GM12878 (cell line): Measurements from ENCODE around the gene ATP1B1. TPM values are rescaled to one million over a fixed set of nuclear protein-coding genes. Genes with fewer than 3 reads are reported as not detected.

Experiments
- ATF2 ChIP-seq: IDR thresholded peaks from 2 replicates; pipeline ENCODE4 v1.6.1; 2012; ENCODE audit warnings: low read length, inconsistent platforms
- CHD1 ChIP-seq: IDR thresholded peaks from 2 replicates; pipeline ENCODE4 v1.6.1; 2012; ENCODE audit warnings: low read depth, low read length, improper control_type of control experiment
- E2F8 ChIP-seq: fragments of 450-650 bp; IDR thresholded peaks from 2 replicates; pipeline ENCODE4 v1.6.1; 2018; ENCODE audit warnings: mild to moderate bottlenecking, low read depth, moderate library complexity; ENCODE audit not compliant: partially characterized antibody
- EP300 ChIP-seq, 2 experiments: fragments of 150-350 bp in 1 of 2; IDR thresholded peaks; 2 replicates each; pipeline ENCODE4 v1.6.1; 2011 to 2012; ENCODE audit warnings: low read depth in 2 of 2, low read length in 2 of 2, borderline replicate concordance in 1 of 2, improper control_type of control experiment in 1 of 2, inconsistent platforms in 1 of 2; ENCODE audit not compliant: control insufficient read depth in 1 of 2
- IRF5 ChIP-seq: fragments of 450-650 bp; IDR thresholded peaks from 2 replicates; pipeline ENCODE4 v1.6.1; 2017; ENCODE audit warnings: borderline replicate concordance
- MTA3 ChIP-seq: IDR thresholded peaks from 2 replicates; pipeline ENCODE4 v1.6.1; 2012; ENCODE audit warnings: low read length, inconsistent platforms, borderline replicate concordance
- NFIC ChIP-seq: IDR thresholded peaks from 2 replicates; pipeline ENCODE4 v1.6.1; 2012; ENCODE audit warnings: low read depth, mild to moderate bottlenecking, inconsistent platforms, low read length, moderate library complexity
- SKIL ChIP-seq: fragments of 450-650 bp; IDR thresholded peaks from 2 replicates; pipeline ENCODE4 v1.6.1; 2017; ENCODE audit warnings: mild to moderate bottlenecking, low read depth, inconsistent platforms; ENCODE audit not compliant: poor library complexity, severe bottlenecking
- SMAD5 ChIP-seq: IDR thresholded peaks from 2 replicates; pipeline ENCODE4 v1.6.1; 2016; ENCODE audit warnings: antibody characterized with exemption, low read depth
- TBL1XR1 ChIP-seq: IDR thresholded peaks from 2 replicates; pipeline ENCODE4 v1.6.1; 2012; ENCODE audit warnings: low read depth, low read length, improper control_type of control experiment
- TCF12 ChIP-seq: IDR thresholded peaks from 2 replicates; pipeline ENCODE4 v1.6.1; 2011; ENCODE audit warnings: low read depth, mild to moderate bottlenecking, low read length
- TCF7 ChIP-seq: IDR thresholded peaks from 2 replicates; pipeline ENCODE4 v1.6.1; 2014; ENCODE audit warnings: antibody characterized with exemption, borderline replicate concordance
- YY1 ChIP-seq: IDR thresholded peaks from 2 replicates; pipeline ENCODE4 v1.6.1; 2011; ENCODE audit warnings: low read depth, mild to moderate bottlenecking, low read length
- ZNF592 ChIP-seq: fragments of 450-650 bp; IDR thresholded peaks from 2 replicates; pipeline ENCODE4 v1.6.1; 2017; ENCODE audit warnings: mild to moderate bottlenecking, moderate library complexity
- polyA plus RNA-seq, 11 experiments: library from polyadenylated mRNA; depleted of rRNA in 4 of 11; unstranded in 6 of 11; stranded (reverse) in 5 of 11; fragments of >200 nt; fragmentation: Nextera tagmentation in 4 of 11; fragmentation: Illumina TruSeq in 1 of 11; extraction: Ambion mirVana in 4 of 11; extraction: Trizol in 1 of 11; gene quantifications; 1 replicate in 1 of 11; 2 replicates in 10 of 11; pipeline versions ENCODE4 v1.2.1 to v1.2.3, GENCODE V29; 2011 to 2016; ENCODE audit warnings: inconsistent platforms in 2 of 11, missing spikeins in 2 of 11, low read depth in 1 of 11
- total RNA-seq, 4 experiments: library from RNA; depleted of rRNA in 3 of 4; stranded (reverse); fragments of >200 nt in 3 of 4; fragmentation: Illumina TruSeq in 1 of 4; extraction: Trizol in 1 of 4; gene quantifications; 2 replicates each; pipeline versions ENCODE4 v1.2.1 to v1.2.3, GENCODE V29; 2013 to 2021

The ATP1B1 gene
- total and polyA plus RNA-seq, 10 of the 15 experiments (the other 5 are each of a cell fraction or from before 2014, with no cell fraction given), result 0.84 to 14.0 (median 1.4) TPM

GRCh38 chr1:169138866-169139670 is 32.6 kb downstream of the ATP1B1 start (continued):
- TF ChIP-seq MTA3 (peak; percentile 69; the same call in 1 of the 2 replicates), TCF12 (0 out of 2 replicates have a peak, but pooled peaks have one; percentile 37), SMAD5 (no peak), NFIC (peak; percentile 98), E2F8 (no peak), TBL1XR1 (peak; percentile 60; the same call in 1 of the 2 replicates), CHD1 (no peak), ZNF592 (no peak), SKIL (peak; percentile 73), YY1 (no peak), TCF7 (peak; percentile 52; the same call in 1 of the 2 replicates), ATF2 (peak; percentile 98), IRF5 (no peak), EP300 (IDR thresholded peaks at IDR 0.05; ENCODE audit: borderline replicate concordance in 1 of 2, control insufficient read depth in 1 of 2, low read depth in 2 of 2, low read length in 2 of 2) (peak; percentile 86 to 89)
